Omental fat pad (tissue), 4 donors: Measurements from ENCODE around the gene CNTRL. TPM values are rescaled to one million over a fixed set of nuclear protein-coding genes. Genes with fewer than 3 reads are reported as not detected.
A peak's percentile ranks its signal among the peaks of the same experiment; 100 is the strongest.
"Not testable (repeated sequence)": the region's sequence is repeated elsewhere in the genome, so short reads cannot be mapped to it uniquely, and the experiment has no call there.

Source experiments
- ATAC-seq: fragments of 150-250 bp; one replicate; pipeline ENCODE4 v1.9.1; 2016; ENCODE audit warnings: mild to moderate bottlenecking, moderate library complexity; ENCODE audit not compliant: low FRiP score
- DNase-seq: peaks from one replicate; pipeline ENCODE4 v3.0.0-alpha.2; 2019; ENCODE audit warnings: low spot score
- CTCF ChIP-seq, 3 donors: fragments of 450-650 bp; IDR thresholded peaks; one replicate each; pipeline ENCODE4 v1.5.1; 2016 to 2017; ENCODE audit warnings: antibody characterized with exemption in 3 of 3, mild to moderate bottlenecking in 3 of 3, moderate library complexity in 2 of 3
- total RNA-seq, 4 donors: library from RNA; depleted of rRNA; stranded (reverse); fragments of >200 nt; gene quantifications; one replicate each; pipeline ENCODE4 v1.1.0, GENCODE V29; 2016

CNTRL gene
- total RNA-seq, result 10 to 100 TPM; 16.6 to 24.7 (median 17.8) TPM

- TF ChIP-seq CTCF (IDR thresholded peaks at IDR 0.05), result no peak
- peak; percentile 95 for ATAC-seq
- DNase-seq, result peak; percentile 78
Measured at GRCh38 chr9:121074370-121075250, at the start of gene CNTRL. CNTRL (plus strand) TSS chr9:121074955; CDS start chr9:121088327, 13,372 bp downstream.

GRCh38 chr9:121026260-121026691, 48.5 kb upstream of the CNTRL start:
- DNase-seq (no peak), ATAC-seq (no peak)
- TF ChIP-seq CTCF (IDR thresholded peaks at IDR 0.05), result no peak

GRCh38 chr9:121026768-121027167, 48.0 kb upstream of the CNTRL start:
- DNase-seq, result no peak
- no peak for ATAC-seq
- no peak for TF ChIP-seq CTCF (IDR thresholded peaks at IDR 0.05)

GRCh38 chr9:121028285-121028684, 46.5 kb upstream of the CNTRL start:
- not testable (repeated sequence) for DNase-seq, ATAC-seq

- DNase-seq (no peak), ATAC-seq (no peak)
- TF ChIP-seq CTCF (IDR thresholded peaks at IDR 0.05), result no peak
Measured at GRCh38 chr9:121029469-121029868, 45.3 kb upstream of the CNTRL start.

GRCh38 chr9:121034529-121034928, 40.2 kb upstream of the CNTRL start:
- ATAC-seq (no peak), DNase-seq (no peak)
- TF ChIP-seq CTCF (IDR thresholded peaks at IDR 0.05), result no peak

- not testable (repeated sequence) for DNase-seq, ATAC-seq
Measured at GRCh38 chr9:121035717-121036116, 39.0 kb upstream of the CNTRL start.

GRCh38 chr9:121038362-121038761, 36.4 kb upstream of the CNTRL start:
- ATAC-seq, result no peak
- no peak for TF ChIP-seq CTCF (IDR thresholded peaks at IDR 0.05)
- DNase-seq, result no peak
